Right lobe of liver (tissue), 6 donors: ENCODE measurements around the gene F8. TPM values are rescaled to one million over a fixed set of nuclear protein-coding genes. Genes with fewer than 3 reads are reported as not detected.

Source experiments
- ATAC-seq, 4 donors: fragments of 200-7000 bp; cut with Tn5 transposase; one replicate each; pipeline ENCODE4 v1.9.1; 2020; ENCODE audit warnings: mild to moderate bottlenecking in 4 of 4, moderate library complexity in 4 of 4
- DNase-seq, 3 donors: peaks; one replicate each; pipeline ENCODE4 v3.0.0-alpha.2; 2020
- H3K27ac ChIP-seq, 3 donors: fragments of 200-600 bp; one replicate each; pipeline ENCODE4 v1.8.0; 2022
- H3K27me3 ChIP-seq, 2 donors: fragments of 200-600 bp; one replicate each; pipeline ENCODE4 v1.8.0; 2022
- H3K36me3 ChIP-seq, 4 donors: fragments of 200-600 bp; sonication (generic) in 1 of 4; one replicate each; pipeline versions ENCODE4 v1.5.1 to v1.8.0; 2017 to 2022; ENCODE audit warnings: control low read depth in 1 of 4
- H3K4me1 ChIP-seq, 4 donors: fragments of 200-600 bp; sonication (generic) in 1 of 4; one replicate each; pipeline versions ENCODE4 v1.5.1 to v1.8.0; 2017 to 2022; ENCODE audit warnings: control low read depth in 1 of 4
- H3K4me3 ChIP-seq, 3 donors: fragments of 200-600 bp; one replicate each; pipeline ENCODE4 v1.8.0; 2022
- H3K9me3 ChIP-seq, 4 donors: fragments of 200-600 bp; sonication (generic) in 1 of 4; one replicate each; pipeline versions ENCODE4 v1.5.1 to v1.8.0; 2017 to 2022; ENCODE audit warnings: control low read depth in 1 of 4
- POLR2A ChIP-seq: fragments of 450-650 bp; IDR thresholded peaks from one replicate; pipeline ENCODE4 v1.6.1; 2017; ENCODE audit warnings: antibody characterized with exemption, mild to moderate bottlenecking
- WGBS: methylation state at CpG from one replicate; pipeline ENCODE4 v1.1.6; 2018; ENCODE audit warnings: low coverage, low lambda C conversion rate; ENCODE audit not compliant: insufficient coverage; ENCODE audit errors: missing lambda C conversion rate; 5-methylcytosine and 5-hydroxymethylcytosine counted together
- intact Hi-C, 2 donors: fragments of 100-400 bp; cut with DNase I; formaldehyde crosslinking; loops; one replicate each; pipeline versions ENCODE4 v1.11.2 to v1.14.1; 2022
- total RNA-seq, 6 experiments: library from RNA; depleted of rRNA in 2 of 6; stranded (reverse); fragments of >200 nt in 2 of 6; fragmentation: NEBNext Ultra II Directional in 3 of 6; extraction: Animal tissue kit (Norgen Biotek cat#: 25700) in 3 of 6; gene quantifications; one replicate each; pipeline versions ENCODE4 v1.1.0 to v1.2.4, GENCODE V29; 2016 to 2023
- TF ChIP-seq, protein P1 (sequence below), 4 donors: fragments of 200-600 bp in 3 of 4; fragments of 450-650 bp in 1 of 4; IDR thresholded peaks; one replicate each; pipeline versions ENCODE4 v1.5.1 to v1.8.0; 2016 to 2022; ENCODE audit warnings: antibody characterized with exemption in 4 of 4, mild to moderate bottlenecking in 2 of 4
- donor health status: DM: no; HTN: yes; CAD: no.
- donor health status: DM: no; HTN: no; CAD: no.
- donor health status: DM: no; HTN: no; CAD: no.
- donor health status: DM: no; HTN: yes; CAD: no.
- donor health status: DM: no; HTN: yes; CAD: no.

F8 gene
- total RNA-seq, 6 experiments from 2014 or later: 19.4 to 36.2 (median 26.3) TPM

DNA sequence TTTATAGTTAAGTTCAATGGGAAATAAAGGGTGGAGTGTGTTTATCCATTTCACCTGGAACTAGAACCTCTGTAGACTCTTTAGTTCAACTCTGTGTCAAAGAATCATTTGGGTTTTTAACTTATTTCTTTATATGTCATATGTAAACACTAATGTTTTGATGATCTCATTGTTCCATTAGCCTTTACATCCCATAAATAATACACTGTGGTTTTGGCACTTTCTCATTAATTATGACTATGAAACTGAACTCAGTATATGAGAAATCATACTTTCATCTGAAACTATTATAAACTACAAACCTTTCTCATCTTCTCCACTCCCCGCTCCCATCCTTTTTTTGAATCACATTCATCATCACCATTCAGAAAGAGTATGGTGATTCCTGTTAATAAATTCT is 31.0 kb downstream of the F8 start:
- peaks cover 0 to 8% (median 3%) of the 10 kb centered on the region in 4 donors for H3K4me1 ChIP-seq
- no peaks in the 10 kb centered on the region for H3K36me3 ChIP-seq
- no peak for DNase-seq
- 79% methylated on average over 1 of the region's 1 CpG for WGBS
- TF ChIP-seq, protein P1, sequence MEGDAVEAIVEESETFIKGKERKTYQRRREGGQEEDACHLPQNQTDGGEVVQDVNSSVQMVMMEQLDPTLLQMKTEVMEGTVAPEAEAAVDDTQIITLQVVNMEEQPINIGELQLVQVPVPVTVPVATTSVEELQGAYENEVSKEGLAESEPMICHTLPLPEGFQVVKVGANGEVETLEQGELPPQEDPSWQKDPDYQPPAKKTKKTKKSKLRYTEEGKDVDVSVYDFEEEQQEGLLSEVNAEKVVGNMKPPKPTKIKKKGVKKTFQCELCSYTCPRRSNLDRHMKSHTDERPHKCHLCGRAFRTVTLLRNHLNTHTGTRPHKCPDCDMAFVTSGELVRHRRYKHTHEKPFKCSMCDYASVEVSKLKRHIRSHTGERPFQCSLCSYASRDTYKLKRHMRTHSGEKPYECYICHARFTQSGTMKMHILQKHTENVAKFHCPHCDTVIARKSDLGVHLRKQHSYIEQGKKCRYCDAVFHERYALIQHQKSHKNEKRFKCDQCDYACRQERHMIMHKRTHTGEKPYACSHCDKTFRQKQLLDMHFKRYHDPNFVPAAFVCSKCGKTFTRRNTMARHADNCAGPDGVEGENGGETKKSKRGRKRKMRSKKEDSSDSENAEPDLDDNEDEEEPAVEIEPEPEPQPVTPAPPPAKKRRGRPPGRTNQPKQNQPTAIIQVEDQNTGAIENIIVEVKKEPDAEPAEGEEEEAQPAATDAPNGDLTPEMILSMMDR (IDR thresholded peaks at IDR 0.05): no peak
- TF ChIP-seq POLR2A: no peak
- H3K27ac ChIP-seq: no peak overlapping the region
- ATAC-seq: no peak
- no peak overlapping the region for H3K4me3 ChIP-seq
- no peaks in the 10 kb centered on the region for H3K9me3 ChIP-seq
- intact Hi-C loops: no loop called here
- no peaks in the 10 kb centered on the region for H3K27me3 ChIP-seq

- no peak for TF ChIP-seq POLR2A
- TF ChIP-seq, protein P1 (IDR thresholded peaks at IDR 0.05): no peak
- no peaks in the 10 kb centered on the region for H3K36me3 ChIP-seq
- intact Hi-C loops: no loop called here
- peaks cover 0 to 8% (median 3%) of the 10 kb centered on the region in 4 donors for H3K4me1 ChIP-seq
- H3K27ac ChIP-seq: no peak overlapping the region
- DNase-seq (no peak), ATAC-seq (no peak)
- 70% methylated on average over 3 of the region's 3 CpGs for WGBS
- H3K9me3 ChIP-seq: no peaks in the 10 kb centered on the region
- no peak overlapping the region for H3K4me3 ChIP-seq
- no peaks in the 10 kb centered on the region for H3K27me3 ChIP-seq
Measured at GRCh38 chrX:154991039-154991438, 31.5 kb downstream of the F8 start.

- H3K27me3 ChIP-seq: no peaks in the 10 kb centered on the region
- DNase-seq (no peak), ATAC-seq (no peak)
- intact Hi-C loops: no loop called here
- no peak overlapping the region for H3K4me3 ChIP-seq
- no peak overlapping the region for H3K27ac ChIP-seq
- WGBS: 47% methylated on average over 3 of the region's 3 CpGs
- peaks cover 0 to 8% (median 3%) of the 10 kb centered on the region in 4 donors for H3K4me1 ChIP-seq
- TF ChIP-seq, protein P1 (IDR thresholded peaks at IDR 0.05): no peak
- TF ChIP-seq POLR2A: no peak
- H3K9me3 ChIP-seq: no peaks in the 10 kb centered on the region
- H3K36me3 ChIP-seq: no peaks in the 10 kb centered on the region
Measured at GRCh38 chrX:154990496-154990895, 32.0 kb downstream of the F8 start.

DNA sequence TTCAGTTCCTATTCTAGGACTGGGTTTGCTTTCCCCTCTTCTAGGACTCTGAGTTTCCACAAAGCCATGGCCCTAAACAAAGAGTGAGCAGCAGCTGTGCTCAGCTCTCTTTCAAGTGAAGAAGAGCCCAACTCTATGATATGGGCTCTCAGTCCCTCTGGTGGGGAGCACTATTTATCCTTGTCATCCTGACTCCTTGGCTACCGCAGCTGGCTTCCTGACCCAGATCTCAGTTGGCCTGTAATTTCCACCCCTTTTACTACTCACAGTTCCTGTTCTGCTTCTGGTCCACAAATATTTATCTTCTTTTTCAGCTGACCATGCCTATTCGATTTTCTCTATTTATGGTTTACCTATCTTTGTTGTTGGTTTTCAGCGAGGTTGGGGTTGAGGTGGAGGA is 33.8 kb downstream of the F8 start:
- ATAC-seq: peak; percentile 72 to 91 (median 80)

More for the DNA sequence above, 33.8 kb downstream of the F8 start:
- no peaks in the 10 kb centered on the region for H3K27me3 ChIP-seq
- peaks cover 0 to 8% (median 3%) of the 10 kb centered on the region in 4 donors for H3K4me1 ChIP-seq
- whole genome bisulfite sequencing: 19% methylated on average over 3 of the region's 3 CpGs
- DNase-seq: peak in 1 of 3 donors; percentile 47
- H3K4me3 ChIP-seq: peak overlapping the region in 1 of 3 donors; percentile 5
- H3K36me3 ChIP-seq: no peaks in the 10 kb centered on the region
- H3K27ac ChIP-seq: peak overlapping the region in 2 of 3 donors; percentile 71 to 73
- TF ChIP-seq, protein P1 (IDR thresholded peaks at IDR 0.05): no peak
- TF ChIP-seq POLR2A: no peak
- intact Hi-C loops: loop anchor here in 1 of 2 donors (10.0 kb wide), 1 partner anchor 66 kb away; no protein-coding TSS in a partner anchor
- no peaks in the 10 kb centered on the region for H3K9me3 ChIP-seq
